BE2C (cell line): Measurements from ENCODE around the gene POLR1A.

Experiments
- DNase-seq: peaks from one replicate; pipeline ENCODE4 v3.0.0-alpha.2; 2020
- H3K27me3 ChIP-seq: fragments of 250-450 bp; sonication (Bioruptor Pico); 2 replicates; pipeline ENCODE4 v1.5.1; 2020; ENCODE audit warnings: mild to moderate bottlenecking
- H3K36me3 ChIP-seq: fragments of 250-450 bp; sonication (Bioruptor Pico); 2 replicates; pipeline ENCODE4 v1.5.1; 2020; ENCODE audit warnings: mild to moderate bottlenecking
- H3K4me1 ChIP-seq: fragments of 250-450 bp; sonication (Bioruptor Pico); 2 replicates; pipeline ENCODE4 v1.5.1; 2020
- H3K4me3 ChIP-seq: 2 replicates; pipeline ENCODE4 v1.5.1; 2011; ENCODE audit warnings: low read depth, low read length
- H3K9me3 ChIP-seq: fragments of 250-450 bp; sonication (Bioruptor Pico); 2 replicates; pipeline ENCODE4 v1.5.1; 2020
- TF ChIP-seq, protein P1 (sequence below): IDR thresholded peaks from 2 replicates; pipeline ENCODE4 v1.5.1; 2012; ENCODE audit warnings: mild to moderate bottlenecking, low read depth, low read length

The POLR1A gene

DNA sequence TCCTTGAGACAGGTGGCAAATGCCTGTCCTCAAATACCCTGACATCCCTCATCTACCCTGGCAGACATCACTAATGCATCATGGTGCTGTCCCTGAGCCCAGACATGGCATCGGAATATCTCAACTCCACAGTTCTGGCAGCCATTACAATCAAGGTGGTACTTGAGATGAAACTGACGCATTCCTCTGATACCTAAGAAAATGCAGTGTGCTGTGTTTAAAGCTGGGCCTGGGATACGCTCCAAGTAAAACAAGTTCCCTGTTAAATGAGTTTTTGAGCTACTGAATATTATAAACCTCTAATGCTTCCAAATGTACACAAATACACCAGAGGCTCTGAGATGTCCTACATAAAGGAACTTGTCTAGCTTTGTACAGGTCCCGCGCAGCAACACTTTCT, 29.8 kb downstream of the POLR1A start:
- no peaks in the 10 kb centered on the region for H3K9me3 ChIP-seq
- H3K36me3 ChIP-seq: peaks cover 45% of the 10 kb centered on the region
- H3K4me1 ChIP-seq: no peaks in the 10 kb centered on the region
- TF ChIP-seq, protein P1, sequence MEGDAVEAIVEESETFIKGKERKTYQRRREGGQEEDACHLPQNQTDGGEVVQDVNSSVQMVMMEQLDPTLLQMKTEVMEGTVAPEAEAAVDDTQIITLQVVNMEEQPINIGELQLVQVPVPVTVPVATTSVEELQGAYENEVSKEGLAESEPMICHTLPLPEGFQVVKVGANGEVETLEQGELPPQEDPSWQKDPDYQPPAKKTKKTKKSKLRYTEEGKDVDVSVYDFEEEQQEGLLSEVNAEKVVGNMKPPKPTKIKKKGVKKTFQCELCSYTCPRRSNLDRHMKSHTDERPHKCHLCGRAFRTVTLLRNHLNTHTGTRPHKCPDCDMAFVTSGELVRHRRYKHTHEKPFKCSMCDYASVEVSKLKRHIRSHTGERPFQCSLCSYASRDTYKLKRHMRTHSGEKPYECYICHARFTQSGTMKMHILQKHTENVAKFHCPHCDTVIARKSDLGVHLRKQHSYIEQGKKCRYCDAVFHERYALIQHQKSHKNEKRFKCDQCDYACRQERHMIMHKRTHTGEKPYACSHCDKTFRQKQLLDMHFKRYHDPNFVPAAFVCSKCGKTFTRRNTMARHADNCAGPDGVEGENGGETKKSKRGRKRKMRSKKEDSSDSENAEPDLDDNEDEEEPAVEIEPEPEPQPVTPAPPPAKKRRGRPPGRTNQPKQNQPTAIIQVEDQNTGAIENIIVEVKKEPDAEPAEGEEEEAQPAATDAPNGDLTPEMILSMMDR: no peak
- no peak overlapping the region for H3K4me3 ChIP-seq
- DNase-seq: no peak
- no peaks in the 10 kb centered on the region for H3K27me3 ChIP-seq

DNA sequence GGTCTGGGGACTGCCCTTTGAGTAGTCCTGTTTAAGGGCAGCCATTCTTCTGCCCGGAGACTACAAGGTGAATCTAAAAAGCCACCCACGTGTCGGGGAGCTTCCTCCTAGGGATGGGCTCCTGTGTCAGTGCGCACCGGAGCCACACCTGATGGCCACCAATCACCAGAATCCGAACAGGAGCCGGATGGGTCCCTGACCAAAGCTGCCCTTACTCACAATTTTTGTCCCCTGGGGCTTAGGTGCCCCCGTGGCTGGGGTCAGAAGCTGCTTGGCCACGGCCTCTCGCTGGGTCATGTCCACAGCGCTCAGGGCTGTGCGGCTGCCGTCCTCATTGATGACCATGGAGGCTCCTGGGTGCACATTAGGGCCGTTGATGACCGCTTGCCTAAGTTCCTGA, 30.9 kb downstream of the POLR1A start:
- Histone ChIP-seq H3K4me1 (no peaks in the 10 kb centered on the region), H3K27me3 (no peaks in the 10 kb centered on the region), H3K9me3 (no peaks in the 10 kb centered on the region), H3K4me3 (no peak overlapping the region), H3K36me3 (peaks cover 43% of the 10 kb centered on the region)
- DNase-seq: no peak
- TF ChIP-seq, protein P1: no peak

DNA sequence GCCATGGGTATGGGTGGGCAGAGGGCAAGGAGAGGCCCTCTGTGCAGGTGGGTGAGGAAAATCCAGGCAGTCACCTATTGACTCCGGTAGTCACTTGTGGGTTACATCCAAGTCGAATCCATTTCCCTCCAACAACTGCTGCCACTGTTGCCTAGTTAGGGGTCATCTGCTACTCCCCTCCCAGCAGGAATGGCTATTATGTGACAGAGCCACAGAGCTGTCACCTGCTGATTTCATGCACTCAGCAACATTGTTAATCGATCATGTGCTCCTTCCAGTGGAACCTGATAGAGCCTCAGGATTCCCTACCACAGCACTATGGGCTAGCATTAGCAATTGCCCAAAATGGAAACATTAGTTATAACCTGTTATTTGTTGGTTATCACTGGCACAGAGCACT, 31.4 kb downstream of the POLR1A start:
- no peaks in the 10 kb centered on the region for H3K27me3 ChIP-seq
- no peaks in the 10 kb centered on the region for H3K9me3 ChIP-seq
- TF ChIP-seq, protein P1: no peak
- no peaks in the 10 kb centered on the region for H3K4me1 ChIP-seq
- peaks cover 45% of the 10 kb centered on the region for H3K36me3 ChIP-seq
- H3K4me3 ChIP-seq: no peak overlapping the region
- no peak for DNase-seq

DNA sequence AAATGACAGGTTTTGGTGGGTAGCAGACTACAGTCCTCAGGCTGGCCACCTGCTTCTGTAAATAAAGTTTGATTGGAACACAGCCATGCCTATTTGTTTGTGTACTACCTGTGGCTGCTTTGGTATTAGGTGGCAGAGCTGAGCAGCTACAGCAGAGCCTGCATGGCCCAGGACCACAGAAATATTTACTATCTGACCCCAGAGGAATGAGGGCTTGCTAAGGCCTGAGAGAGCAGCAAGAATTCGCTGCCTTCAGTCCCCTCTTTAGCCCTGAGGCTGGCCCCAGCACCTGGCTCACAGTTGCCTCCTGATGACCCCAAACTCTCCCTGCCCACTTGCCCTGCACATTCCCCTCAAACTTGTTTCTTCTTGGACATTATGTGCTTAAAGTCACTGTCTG, 32.5 kb downstream of the POLR1A start:
- Histone ChIP-seq H3K36me3 (peaks cover 49% of the 10 kb centered on the region), H3K4me1 (no peaks in the 10 kb centered on the region), H3K27me3 (no peaks in the 10 kb centered on the region), H3K9me3 (no peaks in the 10 kb centered on the region), H3K4me3 (no peak overlapping the region)
- TF ChIP-seq, protein P1: no peak
- no peak for DNase-seq

DNA sequence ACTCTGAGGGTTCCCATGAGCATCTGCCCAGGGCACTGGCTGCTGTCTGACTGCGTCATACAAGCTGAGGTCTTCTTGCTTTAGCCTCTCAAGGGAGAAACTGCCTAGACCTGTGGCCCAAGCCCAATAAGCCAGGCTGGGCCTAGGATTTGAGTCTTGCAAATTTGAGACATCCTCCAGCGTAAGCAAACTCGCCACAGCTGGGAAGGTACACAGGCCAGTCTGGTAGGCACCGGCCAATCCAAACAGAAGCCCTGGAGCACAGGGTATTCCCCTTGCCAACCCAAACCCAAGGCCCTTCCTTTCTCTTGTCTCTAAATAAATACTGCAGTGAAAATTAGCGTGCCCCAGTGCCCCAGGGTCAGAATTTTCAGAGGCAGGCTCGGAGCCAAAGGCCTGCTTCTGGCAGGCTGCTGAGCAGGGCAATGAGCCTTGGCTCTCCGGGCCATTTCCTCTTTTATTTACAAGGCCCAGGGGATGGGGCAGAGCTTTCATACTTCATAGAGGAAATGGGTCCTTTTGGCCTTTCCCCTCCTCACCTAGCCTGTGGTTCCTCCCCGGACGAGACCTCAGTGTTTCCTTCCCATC, 33.3 kb downstream of the POLR1A start:
- TF ChIP-seq, protein P1: no peak
- H3K4me3 ChIP-seq: no peak overlapping the region
- no peaks in the 10 kb centered on the region for H3K27me3 ChIP-seq
- H3K9me3 ChIP-seq: no peaks in the 10 kb centered on the region
- no peaks in the 10 kb centered on the region for H3K4me1 ChIP-seq
- peaks cover 41% of the 10 kb centered on the region for H3K36me3 ChIP-seq
- DNase-seq: no peak

DNA sequence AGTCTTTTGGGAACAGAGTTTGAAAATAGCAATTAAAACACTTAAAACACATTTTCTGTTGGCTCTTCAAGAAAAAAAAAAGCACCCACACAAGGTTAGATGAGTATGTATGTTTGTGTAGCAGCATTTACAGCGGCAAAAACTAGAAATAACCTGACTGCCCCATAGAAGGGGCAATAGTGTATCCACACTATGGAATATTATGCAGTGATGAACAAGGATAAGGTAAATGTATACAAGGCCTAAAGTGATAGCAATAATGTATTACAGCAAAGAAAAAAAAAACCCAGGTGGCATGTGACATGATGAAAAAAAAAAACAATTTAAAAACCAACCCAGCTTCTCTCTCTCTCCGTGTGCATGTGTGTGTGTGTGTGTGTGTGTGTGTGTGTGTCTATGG, 34.8 kb downstream of the POLR1A start:
- TF ChIP-seq, protein P1: no peak
- DNase-seq: no peak
- Histone ChIP-seq H3K9me3 (no peaks in the 10 kb centered on the region), H3K4me1 (no peaks in the 10 kb centered on the region), H3K27me3 (no peaks in the 10 kb centered on the region), H3K4me3 (no peak overlapping the region), H3K36me3 (peaks cover 32% of the 10 kb centered on the region)
